ENCODE measurements around the gene MRPL17. TPM values are rescaled to one million over a fixed set of nuclear protein-coding genes. Genes with fewer than 3 reads are reported as not detected.

Gene MRPL17
- total RNA-seq, 1 experiment from 2014 or later: 67.3 TPM

DNA sequence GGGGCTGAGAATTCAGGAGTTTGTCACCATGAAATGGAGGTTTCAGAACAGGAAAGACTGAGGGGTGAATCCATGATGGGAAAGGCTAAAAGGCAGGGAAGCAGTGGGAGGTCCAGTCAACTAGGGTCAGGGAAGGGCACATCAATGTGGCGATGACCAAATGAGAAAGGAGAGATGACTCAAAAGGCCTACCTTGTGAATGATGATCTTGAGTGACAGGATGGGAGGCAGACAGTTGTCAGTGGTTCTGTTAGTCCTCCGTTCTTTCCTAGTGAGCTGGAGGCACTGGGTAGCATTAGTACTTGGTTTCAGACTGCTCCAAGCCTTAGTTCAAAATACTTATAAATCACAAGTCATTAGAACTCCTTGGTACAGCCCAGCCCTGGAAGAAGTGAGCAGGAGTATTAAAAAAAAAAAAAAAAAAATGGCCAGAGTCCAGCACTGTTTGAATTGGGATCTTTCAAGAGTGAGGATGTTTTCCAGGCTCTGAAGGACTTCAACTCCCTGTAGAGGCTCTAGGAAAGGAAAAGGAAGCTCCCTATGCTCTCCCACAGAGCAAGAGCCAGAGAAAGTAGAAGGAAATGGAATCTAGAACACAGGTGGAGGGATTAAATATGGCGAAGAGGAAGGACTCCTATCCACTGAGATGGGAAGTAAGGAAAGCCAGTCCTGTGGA, 19.2 kb downstream of the MRPL17 start:
- H3K27me3 ChIP-seq (ENCODE audit: low read length): no peaks in the 10 kb centered on the region
- no peak overlapping the region for H3K4me3 ChIP-seq (ENCODE audit: low read length)
- H3K9me3 ChIP-seq (ENCODE audit: low read length): no peaks in the 10 kb centered on the region
- H3K27ac ChIP-seq (ENCODE audit: low read length): no peak overlapping the region
- DNase-seq: no peak
- H4K20me1 ChIP-seq (ENCODE audit: insufficient read depth, low read depth, low read length): no peaks in the 10 kb centered on the region
- no peaks in the 10 kb centered on the region for H3K9me2 ChIP-seq (replicated peaks; ENCODE audit: insufficient read depth, low read length)
- no peaks in the 10 kb centered on the region for H3K4me1 ChIP-seq (ENCODE audit: low read length)
- H3K4me2 ChIP-seq (ENCODE audit: low read depth, low read length, poor library complexity, severe bottlenecking): no peak overlapping the region
- H3K79me2 ChIP-seq (ENCODE audit: low read length): no peaks in the 10 kb centered on the region
- no peak overlapping the region for H2AFZ ChIP-seq (ENCODE audit: low read length)
- no peaks in the 10 kb centered on the region for H3K36me3 ChIP-seq (ENCODE audit: insufficient read depth, low read length)
- no peak overlapping the region for H3K9ac ChIP-seq (ENCODE audit: low read length)

DNA sequence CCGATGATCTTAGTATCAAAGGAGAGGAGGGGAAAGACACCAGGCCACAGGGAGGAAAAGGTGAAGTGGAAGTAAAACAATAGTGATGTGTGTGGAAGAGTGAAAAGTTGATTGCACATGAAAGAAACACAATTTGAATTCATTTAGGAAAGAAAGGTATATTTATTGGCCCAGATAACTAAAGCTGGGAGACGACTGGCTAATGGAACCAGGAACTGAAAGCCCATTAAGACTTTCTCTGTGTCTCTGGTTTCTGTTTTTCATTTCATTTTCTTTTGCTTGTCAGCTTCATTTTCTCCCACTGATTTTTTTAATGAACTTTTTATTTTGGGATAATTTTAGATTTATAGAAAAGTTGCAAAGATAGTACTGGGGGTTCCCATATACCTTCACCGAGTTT, 22.4 kb downstream of the MRPL17 start:
- no peaks in the 10 kb centered on the region for H3K9me2 ChIP-seq (replicated peaks; ENCODE audit: insufficient read depth, low read length)
- H4K20me1 ChIP-seq (ENCODE audit: insufficient read depth, low read depth, low read length): no peaks in the 10 kb centered on the region
- no peaks in the 10 kb centered on the region for H3K9me3 ChIP-seq (ENCODE audit: low read length)
- H3K4me1 ChIP-seq (ENCODE audit: low read length): no peaks in the 10 kb centered on the region
- H3K79me2 ChIP-seq (ENCODE audit: low read length): no peaks in the 10 kb centered on the region
- no peak overlapping the region for H3K27ac ChIP-seq (ENCODE audit: low read length)
- H3K27me3 ChIP-seq (ENCODE audit: low read length): no peaks in the 10 kb centered on the region
- H2AFZ ChIP-seq (ENCODE audit: low read length): no peak overlapping the region
- no peak overlapping the region for H3K4me2 ChIP-seq (ENCODE audit: low read depth, low read length, poor library complexity, severe bottlenecking)
- DNase-seq: no peak
- no peak overlapping the region for H3K9ac ChIP-seq (ENCODE audit: low read length)
- no peaks in the 10 kb centered on the region for H3K36me3 ChIP-seq (ENCODE audit: insufficient read depth, low read length)
- no peak overlapping the region for H3K4me3 ChIP-seq (ENCODE audit: low read length)

DNA sequence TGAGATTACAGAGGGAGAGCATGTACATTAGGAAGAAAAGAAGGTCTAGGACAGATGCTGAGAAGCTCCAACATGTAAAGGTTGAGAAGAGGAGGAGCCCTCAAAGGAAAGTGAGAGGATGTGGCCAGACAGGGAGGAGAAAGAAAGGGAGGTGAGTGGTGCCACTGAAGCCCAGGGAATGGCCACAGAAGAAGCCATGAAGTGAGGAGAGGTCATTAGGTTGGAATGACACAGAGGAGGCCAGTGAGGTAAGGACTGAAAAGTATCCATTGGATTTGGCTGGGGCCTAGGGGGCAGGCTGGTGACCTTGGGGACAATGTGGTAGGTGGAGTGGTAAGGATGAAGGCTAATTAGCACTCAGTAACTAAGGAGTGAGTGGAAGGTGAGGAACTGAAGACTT, 24.5 kb downstream of the MRPL17 start:
- H3K4me3 ChIP-seq (ENCODE audit: low read length): no peak overlapping the region
- H3K36me3 ChIP-seq (ENCODE audit: insufficient read depth, low read length): no peaks in the 10 kb centered on the region
- no peak overlapping the region for H3K9ac ChIP-seq (ENCODE audit: low read length)
- no peak overlapping the region for H2AFZ ChIP-seq (ENCODE audit: low read length)
- H3K4me2 ChIP-seq (ENCODE audit: low read depth, low read length, poor library complexity, severe bottlenecking): no peak overlapping the region
- no peaks in the 10 kb centered on the region for H3K9me2 ChIP-seq (replicated peaks; ENCODE audit: insufficient read depth, low read length)
- no peak overlapping the region for H3K27ac ChIP-seq (ENCODE audit: low read length)
- no peaks in the 10 kb centered on the region for H3K9me3 ChIP-seq (ENCODE audit: low read length)
- H3K79me2 ChIP-seq (ENCODE audit: low read length): no peaks in the 10 kb centered on the region
- no peaks in the 10 kb centered on the region for H3K4me1 ChIP-seq (ENCODE audit: low read length)
- DNase-seq: no peak
- H3K27me3 ChIP-seq (ENCODE audit: low read length): no peaks in the 10 kb centered on the region
- H4K20me1 ChIP-seq (ENCODE audit: insufficient read depth, low read depth, low read length): no peaks in the 10 kb centered on the region

DNA sequence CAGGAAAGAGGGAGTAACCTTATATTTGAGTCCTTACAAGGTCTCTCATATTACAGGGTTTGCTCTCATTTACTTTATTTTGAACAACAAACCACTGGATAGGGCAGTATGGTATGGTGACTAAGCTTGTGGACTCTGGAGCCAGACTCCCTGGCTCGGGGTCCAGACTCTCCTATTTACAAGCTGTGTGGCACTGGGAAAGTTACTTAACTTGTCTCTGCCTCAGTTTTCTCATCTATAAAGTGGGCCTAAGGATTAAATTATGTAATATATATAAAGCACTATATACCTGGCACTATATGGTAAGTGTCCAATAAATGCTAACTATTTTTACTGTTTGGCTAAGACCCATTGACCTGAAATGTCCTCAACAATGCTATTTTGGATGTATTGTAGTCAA, 25.8 kb downstream of the MRPL17 start:
- H3K9ac ChIP-seq (ENCODE audit: low read length): no peak overlapping the region
- no peaks in the 10 kb centered on the region for H3K36me3 ChIP-seq (ENCODE audit: insufficient read depth, low read length)
- no peaks in the 10 kb centered on the region for H3K9me2 ChIP-seq (replicated peaks; ENCODE audit: insufficient read depth, low read length)
- H2AFZ ChIP-seq (ENCODE audit: low read length): no peak overlapping the region
- no peaks in the 10 kb centered on the region for H4K20me1 ChIP-seq (ENCODE audit: insufficient read depth, low read depth, low read length)
- H3K79me2 ChIP-seq (ENCODE audit: low read length): no peaks in the 10 kb centered on the region
- no peak overlapping the region for H3K4me3 ChIP-seq (ENCODE audit: low read length)
- DNase-seq: no peak
- no peak overlapping the region for H3K27ac ChIP-seq (ENCODE audit: low read length)
- no peaks in the 10 kb centered on the region for H3K27me3 ChIP-seq (ENCODE audit: low read length)
- no peaks in the 10 kb centered on the region for H3K4me1 ChIP-seq (ENCODE audit: low read length)
- no peaks in the 10 kb centered on the region for H3K9me3 ChIP-seq (ENCODE audit: low read length)
- no peak overlapping the region for H3K4me2 ChIP-seq (ENCODE audit: low read depth, low read length, poor library complexity, severe bottlenecking)

DNA sequence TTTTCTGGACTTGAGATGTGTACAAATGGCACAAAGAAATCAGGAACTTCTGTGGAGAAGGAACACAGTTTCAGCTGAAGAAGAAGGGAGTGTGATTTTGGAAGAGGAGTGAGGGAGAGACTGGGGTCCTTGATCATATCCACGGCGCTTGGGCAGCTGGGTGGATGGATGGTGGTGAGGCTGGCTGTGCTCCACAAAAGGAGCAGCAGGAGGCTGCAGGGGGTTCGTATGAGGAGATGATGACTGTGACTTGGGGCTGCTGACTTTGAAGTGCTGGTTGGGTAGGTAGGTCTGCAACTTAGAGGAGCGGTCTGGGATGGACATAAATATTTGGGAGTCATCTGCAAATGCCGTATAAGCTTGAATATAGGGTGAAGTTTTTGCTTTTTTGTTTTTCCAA, 26.2 kb downstream of the MRPL17 start:
- no peaks in the 10 kb centered on the region for H3K79me2 ChIP-seq (ENCODE audit: low read length)
- H3K36me3 ChIP-seq (ENCODE audit: insufficient read depth, low read length): no peaks in the 10 kb centered on the region
- DNase-seq: no peak
- no peaks in the 10 kb centered on the region for H3K27me3 ChIP-seq (ENCODE audit: low read length)
- no peaks in the 10 kb centered on the region for H3K4me1 ChIP-seq (ENCODE audit: low read length)
- no peaks in the 10 kb centered on the region for H3K9me2 ChIP-seq (replicated peaks; ENCODE audit: insufficient read depth, low read length)
- no peak overlapping the region for H3K4me2 ChIP-seq (ENCODE audit: low read depth, low read length, poor library complexity, severe bottlenecking)
- no peaks in the 10 kb centered on the region for H4K20me1 ChIP-seq (ENCODE audit: insufficient read depth, low read depth, low read length)
- H3K27ac ChIP-seq (ENCODE audit: low read length): no peak overlapping the region
- H3K9me3 ChIP-seq (ENCODE audit: low read length): no peaks in the 10 kb centered on the region
- no peak overlapping the region for H2AFZ ChIP-seq (ENCODE audit: low read length)
- H3K4me3 ChIP-seq (ENCODE audit: low read length): no peak overlapping the region
- H3K9ac ChIP-seq (ENCODE audit: low read length): no peak overlapping the region

DNA sequence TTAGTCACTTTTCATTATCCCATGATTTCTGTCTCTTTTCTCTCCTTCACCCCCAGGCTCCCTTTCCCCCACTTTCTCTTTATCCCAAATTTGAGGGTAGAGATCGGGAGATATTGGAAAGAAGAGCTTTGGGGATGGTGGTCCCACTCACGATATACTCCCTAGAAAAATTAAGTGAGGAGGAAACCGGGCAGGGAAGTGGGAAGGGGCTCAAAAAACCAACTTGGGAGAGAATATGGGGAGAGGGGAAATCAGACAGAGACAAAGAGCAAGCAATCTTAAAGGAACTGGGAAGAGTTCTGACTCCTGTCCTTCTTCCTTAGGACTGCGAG, 26.6 kb downstream of the MRPL17 start:
- H3K27me3 ChIP-seq (ENCODE audit: low read length): no peaks in the 10 kb centered on the region
- H3K9me2 ChIP-seq (replicated peaks; ENCODE audit: insufficient read depth, low read length): no peaks in the 10 kb centered on the region
- no peak overlapping the region for H3K4me3 ChIP-seq (ENCODE audit: low read length)
- no peaks in the 10 kb centered on the region for H3K36me3 ChIP-seq (ENCODE audit: insufficient read depth, low read length)
- no peaks in the 10 kb centered on the region for H4K20me1 ChIP-seq (ENCODE audit: insufficient read depth, low read depth, low read length)
- no peak overlapping the region for H2AFZ ChIP-seq (ENCODE audit: low read length)
- H3K4me1 ChIP-seq (ENCODE audit: low read length): no peaks in the 10 kb centered on the region
- no peak for DNase-seq
- no peak overlapping the region for H3K9ac ChIP-seq (ENCODE audit: low read length)
- H3K27ac ChIP-seq (ENCODE audit: low read length): no peak overlapping the region
- H3K4me2 ChIP-seq (ENCODE audit: low read depth, low read length, poor library complexity, severe bottlenecking): no peak overlapping the region
- H3K79me2 ChIP-seq (ENCODE audit: low read length): no peaks in the 10 kb centered on the region
- no peaks in the 10 kb centered on the region for H3K9me3 ChIP-seq (ENCODE audit: low read length)

DNA sequence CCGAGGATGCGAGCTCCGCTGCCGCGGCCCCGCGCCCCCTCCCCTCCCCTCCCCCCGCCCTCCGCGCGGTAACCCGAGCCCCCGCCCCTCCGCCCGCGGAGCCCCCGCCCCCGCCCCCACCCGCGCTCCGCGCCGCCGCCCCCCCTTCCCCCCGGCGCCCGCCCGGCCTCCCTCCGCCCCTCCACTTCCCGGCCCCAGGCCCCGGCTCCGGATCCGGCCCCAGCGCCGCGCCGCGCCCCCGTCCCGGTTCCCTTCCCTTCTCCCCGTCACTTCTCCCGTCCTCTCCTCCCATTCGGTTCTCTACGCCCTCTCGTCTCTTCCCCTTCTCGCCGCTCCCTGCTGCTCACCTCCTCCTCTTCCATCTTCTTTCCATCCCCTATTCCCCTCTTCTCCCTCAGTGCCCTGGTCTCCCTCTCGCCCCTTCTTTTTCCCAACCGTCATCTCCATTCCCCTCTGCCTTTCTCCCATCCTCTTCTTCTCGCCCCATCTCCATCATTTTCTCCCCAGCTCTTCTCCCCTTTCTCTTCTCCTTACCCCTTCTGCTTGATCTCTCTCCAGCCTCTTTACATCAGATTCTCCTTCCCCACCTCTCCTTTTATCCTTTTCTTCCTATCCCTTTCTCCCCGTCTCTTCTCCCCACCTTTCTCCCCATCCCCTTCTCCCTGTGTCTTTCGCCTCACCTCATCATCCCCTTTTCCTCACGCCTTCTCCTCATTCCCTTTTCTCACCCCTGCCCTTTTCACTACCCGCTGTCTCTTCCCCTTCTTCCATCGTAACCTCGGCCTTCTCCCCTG, 27.2 kb downstream of the MRPL17 start, which contains the start of gene DCHS1:
Gene DCHS1 (minus strand): TSS at position 20 of the 794 bp plus-strand sequence. CDS start 14,196 bp downstream, outside the sequence.
- H3K4me1 ChIP-seq (ENCODE audit: low read length): no peaks in the 10 kb centered on the region
- no peak within 1 kb of the TSS for H3K4me3 ChIP-seq (ENCODE audit: low read length)
- H4K20me1 ChIP-seq (ENCODE audit: insufficient read depth, low read depth, low read length): no peaks in the 10 kb centered on the region
- no peak within 1 kb of the TSS for H3K4me2 ChIP-seq (ENCODE audit: low read depth, low read length, poor library complexity, severe bottlenecking)
- no peaks in the 10 kb centered on the region for H3K36me3 ChIP-seq (ENCODE audit: insufficient read depth, low read length)
- no peaks in the 10 kb centered on the region for H3K9me2 ChIP-seq (replicated peaks; ENCODE audit: insufficient read depth, low read length)
- H2AFZ ChIP-seq (ENCODE audit: low read length): no peak within 1 kb of the TSS
- H3K9me3 ChIP-seq (ENCODE audit: low read length): no peaks in the 10 kb centered on the region
- H3K27me3 ChIP-seq (ENCODE audit: low read length): no peaks in the 10 kb centered on the region
- no peaks in the 10 kb centered on the region for H3K79me2 ChIP-seq (ENCODE audit: low read length)
- no peak within 1 kb of the TSS for H3K9ac ChIP-seq (ENCODE audit: low read length)
- H3K27ac ChIP-seq (ENCODE audit: low read length): no peak within 1 kb of the TSS
- DNase-seq: no peak

DNA sequence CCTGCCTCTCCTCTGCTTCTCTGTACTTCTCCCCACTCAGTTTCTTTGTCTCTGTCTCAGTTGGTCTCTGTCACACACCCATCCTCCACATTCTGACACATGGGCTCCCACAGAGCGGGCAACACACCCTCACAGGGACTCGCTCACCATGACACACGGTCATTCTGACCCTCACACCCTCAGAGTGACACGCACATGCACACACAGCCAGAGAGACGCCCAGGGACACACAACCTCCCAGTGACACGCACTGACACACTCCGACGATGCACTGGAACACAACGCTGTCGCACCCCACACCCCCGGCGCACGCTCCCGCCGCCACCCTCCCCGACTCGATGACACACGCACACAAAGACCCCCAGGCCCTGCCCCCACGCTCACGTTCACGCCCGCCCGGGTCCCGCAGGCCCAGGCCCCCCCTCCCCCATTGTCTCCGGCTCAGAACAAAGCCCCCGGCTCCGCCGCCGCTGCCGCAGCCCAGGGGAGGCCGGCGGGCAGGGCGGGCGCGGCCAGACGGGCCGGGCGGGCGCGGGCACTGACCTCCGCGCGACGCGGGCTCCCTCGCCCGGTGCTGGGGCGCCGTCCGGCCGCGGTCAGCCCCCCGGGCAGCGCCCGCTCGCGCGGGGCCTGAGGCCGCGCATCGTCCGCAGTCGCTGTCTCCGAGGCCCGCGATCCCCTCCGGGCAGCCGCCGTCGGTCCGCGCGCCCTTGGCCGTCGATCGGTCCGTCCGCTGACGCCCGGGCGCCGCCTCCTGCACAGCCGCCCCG, 27.9 kb downstream of the MRPL17 start:
- no peak overlapping the region for H3K9ac ChIP-seq (ENCODE audit: low read length)
- H3K27me3 ChIP-seq (ENCODE audit: low read length): no peaks in the 10 kb centered on the region
- no peaks in the 10 kb centered on the region for H3K79me2 ChIP-seq (ENCODE audit: low read length)
- H3K4me2 ChIP-seq (ENCODE audit: low read depth, low read length, poor library complexity, severe bottlenecking): no peak overlapping the region
- no peak overlapping the region for H3K27ac ChIP-seq (ENCODE audit: low read length)
- H4K20me1 ChIP-seq (ENCODE audit: insufficient read depth, low read depth, low read length): no peaks in the 10 kb centered on the region
- H3K4me3 ChIP-seq (ENCODE audit: low read length): no peak overlapping the region
- no peaks in the 10 kb centered on the region for H3K4me1 ChIP-seq (ENCODE audit: low read length)
- H3K9me3 ChIP-seq (ENCODE audit: low read length): no peaks in the 10 kb centered on the region
- no peak for DNase-seq
- H2AFZ ChIP-seq (ENCODE audit: low read length): no peak overlapping the region
- H3K9me2 ChIP-seq (replicated peaks; ENCODE audit: insufficient read depth, low read length): no peaks in the 10 kb centered on the region
- H3K36me3 ChIP-seq (ENCODE audit: insufficient read depth, low read length): no peaks in the 10 kb centered on the region
